HL-60/S4 (cell line): Measurements from ENCODE around the gene VWF.
"Not testable (repeated sequence)": the region's sequence is repeated elsewhere in the genome, so short reads cannot be mapped to it uniquely, and the experiment has no call there.

ENCODE experiments used
- in situ Hi-C: fragments of 300-500 bp; cut with MboI; formaldehyde crosslinking; loops from 2 replicates; pipeline ENCODE4 v1.14.3; 2022; ENCODE audit warnings: low sequenced_read_pairs

Gene VWF

DNA sequence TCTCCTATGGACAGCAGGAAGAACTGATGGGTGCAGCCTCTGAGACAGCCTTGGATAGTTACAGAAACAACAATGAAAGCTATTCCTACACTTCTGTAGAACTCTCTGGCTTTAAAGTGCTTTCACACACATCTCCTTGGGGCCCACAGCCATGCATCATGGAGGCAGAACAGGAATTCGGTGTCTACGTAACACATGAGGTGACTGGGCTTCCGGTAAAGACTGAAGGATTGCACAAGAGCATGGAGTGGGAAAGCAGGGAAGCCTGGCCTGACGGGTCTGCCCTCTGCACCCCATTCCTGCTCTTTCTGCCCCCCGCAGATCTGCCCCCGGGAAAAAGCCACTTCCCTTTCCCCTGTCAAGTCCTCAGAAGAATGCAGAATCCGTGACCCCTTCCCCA lies 82.6 kb downstream of the VWF start:
- in situ Hi-C loops: no loop called here

DNA sequence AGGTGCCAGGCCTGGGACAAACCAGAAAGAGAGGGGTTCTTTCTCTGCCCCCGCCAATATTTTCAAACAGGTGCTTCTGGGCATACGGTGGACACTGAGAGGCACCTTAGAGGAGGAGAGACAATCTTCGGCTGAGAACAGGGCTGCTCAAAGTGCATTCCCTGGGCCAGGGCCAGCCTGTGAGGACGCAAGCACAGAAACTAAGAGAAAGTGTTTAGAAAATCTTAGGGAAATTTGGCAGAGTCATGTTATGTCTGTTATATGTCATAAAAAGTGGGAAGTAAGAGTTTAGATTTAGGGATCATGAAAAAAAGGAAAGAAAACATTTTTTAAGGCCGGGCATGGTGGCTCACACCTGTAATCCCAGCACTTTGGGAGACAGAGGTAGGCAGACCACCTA lies 83.7 kb downstream of the VWF start:
- in situ Hi-C loops: no loop called here

DNA sequence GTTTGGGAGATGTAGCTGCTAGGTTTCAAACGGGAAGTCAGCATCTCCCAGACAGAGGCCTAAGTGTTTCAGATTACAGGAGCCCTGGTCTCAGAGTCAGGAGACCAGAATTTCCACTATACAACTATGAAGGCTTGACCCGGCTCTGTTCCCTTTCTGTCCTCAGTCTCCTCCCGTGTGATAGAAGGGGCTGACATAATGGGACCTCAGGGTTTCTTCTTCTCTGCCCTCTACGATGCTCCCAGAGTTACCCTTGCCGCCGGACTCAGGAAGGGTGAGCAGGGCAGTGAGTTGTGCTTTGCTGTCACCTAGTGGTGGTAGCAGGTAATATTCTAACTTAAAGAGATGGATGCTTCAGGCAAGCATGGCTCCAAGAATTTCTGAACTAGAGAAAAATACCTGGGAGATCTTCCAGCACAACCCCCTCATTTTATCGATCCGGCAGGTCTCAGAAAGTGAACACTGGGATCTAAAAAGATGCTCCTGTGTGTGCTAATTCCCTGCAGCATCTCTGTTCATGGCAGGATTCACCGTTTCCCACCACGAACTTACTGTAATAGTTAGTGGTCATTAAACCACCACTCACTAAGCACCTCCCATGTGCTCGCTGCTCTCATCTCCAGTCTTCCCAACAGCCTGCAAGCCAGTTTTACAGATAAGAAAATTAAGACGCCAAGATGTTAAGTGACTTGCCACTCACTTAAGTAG lies 84.4 kb downstream of the VWF start:
- in situ Hi-C loops: no loop called here

DNA sequence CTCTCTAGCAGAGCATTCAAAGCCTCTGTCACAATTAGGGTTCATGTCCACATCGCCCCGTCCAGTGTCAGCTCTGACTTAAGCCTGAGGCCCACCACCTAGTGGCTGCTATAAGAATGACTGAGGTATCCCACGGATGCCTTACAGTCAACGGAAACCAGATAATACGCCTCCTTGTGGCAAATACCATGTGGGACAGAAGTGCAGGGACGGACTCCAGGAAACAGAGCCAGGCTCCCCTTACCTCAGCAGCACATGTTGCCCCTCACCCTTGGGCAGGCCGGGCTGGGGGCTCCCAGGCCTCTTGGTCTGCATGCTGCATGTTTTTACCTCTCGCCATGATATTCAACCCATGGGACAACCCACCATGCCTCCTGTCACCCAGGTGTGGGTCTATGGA lies 86.3 kb downstream of the VWF start:
- in situ Hi-C loops: no loop called here

DNA sequence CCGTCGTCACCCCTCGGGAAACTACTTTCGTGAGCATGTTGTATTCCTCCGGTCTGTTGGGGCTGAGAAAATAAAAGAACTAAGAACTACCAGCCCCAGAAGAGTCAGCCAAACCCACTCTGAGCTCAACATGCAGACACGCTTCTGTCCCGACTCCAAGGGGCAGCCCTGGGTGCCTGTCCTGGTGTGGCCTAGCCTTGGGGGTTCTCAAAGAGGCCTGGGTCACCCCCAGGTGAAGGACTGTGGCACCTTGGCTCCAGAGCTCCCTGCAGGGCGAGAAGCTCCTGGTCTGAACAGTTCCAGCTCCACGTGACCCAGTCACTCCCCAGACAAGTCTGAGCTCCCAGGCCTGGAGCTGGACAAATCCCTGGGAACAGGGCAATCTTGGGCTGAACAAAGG lies 87.0 kb downstream of the VWF start:
- in situ Hi-C loops: no loop called here

DNA sequence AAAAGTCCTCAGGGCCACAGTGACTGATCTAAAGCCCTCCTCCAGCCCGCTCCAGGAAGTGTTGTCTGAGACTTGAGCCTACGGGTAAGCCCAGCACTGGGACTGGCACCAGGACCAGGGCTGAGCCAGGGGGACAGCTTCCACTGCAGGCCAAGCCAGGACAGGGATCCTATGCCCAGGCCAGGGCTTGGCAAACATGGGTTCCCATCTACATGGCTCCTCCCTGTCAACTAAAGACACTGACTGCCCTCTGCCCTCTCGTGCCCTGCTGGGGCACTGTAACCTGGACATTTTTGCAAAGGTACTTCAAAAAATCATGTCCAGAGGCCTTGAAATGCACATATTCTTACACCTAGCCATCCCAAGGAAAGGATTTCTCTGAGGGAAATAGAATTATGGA lies 88.0 kb downstream of the VWF start:
- in situ Hi-C loops: no loop called here

DNA sequence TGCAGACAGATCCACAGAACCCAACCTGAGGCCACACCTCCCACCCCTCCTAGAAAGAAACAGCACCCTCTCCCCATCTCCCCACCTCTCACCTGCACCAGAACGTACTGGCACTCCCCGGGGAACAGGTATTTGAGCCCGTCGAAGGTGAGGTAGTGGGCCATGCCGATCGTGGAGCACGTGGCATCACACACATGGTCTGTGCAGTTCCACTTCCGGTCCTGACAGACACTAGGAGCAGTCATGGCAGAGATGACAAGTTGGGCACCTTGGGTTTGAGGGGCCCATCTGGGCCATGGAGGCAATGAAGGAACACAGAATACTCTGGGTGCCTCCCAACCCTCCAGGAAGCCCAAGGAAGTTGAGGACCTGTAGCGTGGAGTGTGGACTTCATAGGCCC lies 89.9 kb downstream of the VWF start:
- in situ Hi-C loops: no loop called here

DNA sequence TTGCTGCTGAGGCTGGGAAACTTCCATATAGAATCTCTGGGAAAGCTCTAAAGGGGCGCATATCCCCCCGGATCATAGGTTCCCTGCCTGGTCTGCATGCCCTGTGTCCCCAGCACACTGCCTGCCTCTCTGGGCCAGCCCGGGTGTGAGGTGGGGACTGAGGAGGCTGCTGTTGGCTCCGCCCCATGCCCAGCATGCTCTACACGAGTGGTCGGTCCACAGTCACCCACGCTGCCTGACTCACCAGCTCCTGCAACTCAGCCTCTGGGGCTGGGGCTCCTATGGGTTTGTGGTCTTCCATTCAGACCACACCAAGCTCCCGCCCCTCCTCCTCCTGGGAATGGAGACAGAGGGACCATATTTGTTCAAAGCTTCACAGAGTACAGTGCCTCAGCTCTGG lies 90.9 kb downstream of the VWF start:
- in situ Hi-C loops: no loop called here

DNA sequence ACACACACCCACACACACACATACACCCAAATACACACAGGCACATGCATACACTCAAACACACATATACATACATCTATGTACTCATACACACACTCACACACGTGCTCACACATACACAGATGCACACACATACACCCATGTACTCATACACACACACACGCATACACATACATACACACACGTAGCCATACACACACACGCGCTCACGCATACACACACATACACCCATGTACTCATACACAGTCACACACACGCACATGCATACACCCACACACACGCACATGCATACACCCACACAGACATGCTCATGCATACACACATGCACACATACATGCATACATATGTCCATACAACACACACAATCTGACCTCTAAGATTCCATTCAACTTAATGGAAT lies 91.7 kb downstream of the VWF start:
- in situ Hi-C loops: no loop called here

DNA sequence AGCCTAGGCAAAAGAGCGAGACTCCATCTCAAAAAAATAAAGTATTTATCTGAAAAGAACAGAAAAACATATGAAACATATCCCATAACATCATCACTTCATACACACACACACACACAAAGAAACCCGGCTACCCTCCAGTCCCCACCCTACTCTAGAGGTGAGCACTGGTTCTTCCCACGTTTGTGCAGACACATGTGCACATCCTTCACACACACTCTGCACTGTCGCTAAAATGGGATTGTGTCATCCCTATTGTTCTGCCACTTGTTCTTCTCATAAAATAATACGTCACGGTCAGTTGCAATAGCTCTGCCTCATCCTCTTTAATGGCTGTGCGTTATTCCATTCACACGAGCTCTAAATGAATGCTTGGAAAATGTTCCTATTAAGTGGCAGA lies 93.5 kb downstream of the VWF start:
- in situ Hi-C loops: no loop called here

DNA sequence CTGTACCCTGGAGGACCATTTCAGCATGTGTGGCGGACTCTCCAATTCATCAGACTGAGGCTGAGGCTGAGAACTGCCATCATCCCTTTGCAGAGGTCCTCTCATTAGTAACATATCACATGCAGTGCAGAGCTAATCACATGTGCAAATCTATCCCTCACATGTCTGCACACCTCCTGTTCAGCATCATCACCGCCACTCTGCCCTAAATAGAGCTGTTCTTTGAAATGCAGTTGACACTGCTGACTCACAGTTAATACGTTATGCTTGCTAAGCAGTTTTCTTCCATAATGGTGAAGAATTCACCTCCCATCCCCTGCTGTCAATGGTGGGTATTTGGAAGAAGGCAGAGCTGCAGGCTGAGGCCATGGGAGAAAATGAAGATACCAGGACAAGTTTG lies 94.4 kb downstream of the VWF start:
- in situ Hi-C loops: no loop called here

DNA sequence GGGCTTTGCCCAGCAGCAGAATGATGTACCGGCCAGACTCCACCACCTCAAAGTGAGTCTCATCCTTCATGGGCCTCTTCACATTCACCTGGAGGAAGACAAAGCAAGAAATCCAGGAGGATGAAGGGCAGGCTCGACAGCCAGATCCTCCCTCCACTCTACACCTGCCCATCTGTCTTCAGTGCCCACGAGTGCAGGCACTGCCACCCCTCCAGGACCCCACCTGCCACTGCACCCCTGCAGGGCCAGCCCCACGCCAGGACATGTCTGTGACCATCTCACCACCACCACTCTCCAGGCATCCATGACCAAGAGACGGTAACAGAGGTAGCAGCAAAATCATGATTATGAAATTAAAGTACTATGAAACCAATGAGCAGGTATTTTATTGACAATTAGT lies 95.1 kb downstream of the VWF start:
- in situ Hi-C loops: no loop called here

DNA sequence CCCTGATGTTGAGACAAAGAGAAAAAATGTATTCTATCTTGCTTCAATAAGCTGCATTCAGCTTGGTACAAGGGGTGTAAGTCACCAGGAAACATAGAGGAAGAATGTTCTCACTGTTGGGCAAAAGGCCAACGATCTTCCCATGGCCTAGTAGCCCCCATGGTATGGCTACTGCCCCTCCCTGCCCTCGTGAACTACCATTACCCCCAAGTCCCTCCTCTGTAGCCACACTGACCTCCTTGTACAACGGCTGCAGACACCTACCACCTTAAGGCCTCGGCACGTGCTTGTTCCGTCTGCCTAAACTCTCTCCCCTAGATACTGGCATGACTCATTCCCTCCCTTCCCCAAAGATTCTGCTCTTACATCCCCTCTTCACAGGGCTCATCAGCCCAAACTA lies 97.5 kb downstream of the VWF start:
- in situ Hi-C loops: no loop called here

DNA sequence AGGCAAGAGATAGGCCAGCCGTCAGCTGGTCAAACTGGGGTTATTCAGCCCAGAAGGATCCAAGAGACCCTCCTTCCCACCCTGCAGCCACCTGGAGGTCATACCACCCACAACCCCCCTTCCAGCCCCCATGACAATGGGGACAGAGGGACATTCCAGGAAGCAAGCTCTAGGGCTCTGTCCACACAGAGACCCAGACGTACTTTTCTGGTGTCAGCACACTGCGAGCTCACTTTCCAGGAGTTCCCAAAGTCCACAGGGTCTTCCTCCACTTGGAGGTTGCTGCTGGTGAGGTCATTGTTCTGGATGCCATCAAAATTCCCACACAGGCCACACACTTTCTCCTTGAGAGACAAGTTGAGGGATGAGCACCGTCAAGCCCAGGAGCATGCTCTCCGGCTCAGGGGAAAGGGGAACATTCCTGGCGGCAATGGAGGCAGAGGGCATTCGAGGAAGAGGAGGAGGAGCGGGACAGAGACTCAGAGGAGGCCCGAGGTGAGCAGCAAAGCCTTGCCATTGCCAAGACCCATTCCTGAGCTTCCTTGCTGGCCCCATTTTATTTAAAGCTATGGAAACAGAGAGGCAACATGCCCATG lies 98.7 kb downstream of the VWF start:
- in situ Hi-C loops: not testable (repeated sequence)

DNA sequence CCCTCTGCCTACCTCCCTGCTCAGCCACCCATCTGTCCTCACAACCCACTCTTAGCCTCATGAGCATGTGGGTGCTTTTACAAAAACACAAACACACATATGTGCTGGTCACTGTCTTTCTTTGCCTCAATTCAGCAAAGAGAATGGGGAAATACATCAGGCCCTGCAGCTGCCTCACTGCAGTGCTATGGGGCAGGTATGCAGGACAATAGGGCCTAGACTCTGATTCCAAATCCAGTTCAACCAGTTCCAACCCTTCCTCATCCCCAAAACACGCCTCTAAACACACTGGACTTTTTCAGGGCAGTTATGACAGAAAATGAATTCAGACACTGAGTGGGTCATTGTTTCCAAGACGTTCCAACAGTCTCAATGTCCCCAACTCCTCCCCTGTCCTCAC lies 100.4 kb downstream of the VWF start:
- in situ Hi-C loops: not testable (repeated sequence)

DNA sequence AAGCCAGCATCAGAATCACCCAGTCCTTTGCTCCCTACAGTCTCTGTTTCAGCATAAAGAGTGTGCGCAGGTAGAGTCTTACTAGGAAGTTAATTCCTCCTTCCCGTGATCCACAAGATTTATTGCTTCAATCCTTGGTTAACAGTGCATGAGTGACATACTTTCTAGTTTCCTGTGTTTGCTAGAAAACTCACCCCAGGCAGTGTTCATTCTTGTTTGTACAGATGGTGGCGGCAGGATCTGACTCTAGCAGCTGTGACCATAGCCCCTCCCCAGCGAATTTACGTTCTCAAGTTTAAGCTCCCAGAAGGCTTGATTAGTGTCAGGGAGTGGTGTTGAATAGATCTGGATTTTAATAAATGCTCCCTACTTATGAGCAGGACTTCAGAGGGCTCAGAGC lies 103.5 kb downstream of the VWF start:
- in situ Hi-C loops: no loop called here

DNA sequence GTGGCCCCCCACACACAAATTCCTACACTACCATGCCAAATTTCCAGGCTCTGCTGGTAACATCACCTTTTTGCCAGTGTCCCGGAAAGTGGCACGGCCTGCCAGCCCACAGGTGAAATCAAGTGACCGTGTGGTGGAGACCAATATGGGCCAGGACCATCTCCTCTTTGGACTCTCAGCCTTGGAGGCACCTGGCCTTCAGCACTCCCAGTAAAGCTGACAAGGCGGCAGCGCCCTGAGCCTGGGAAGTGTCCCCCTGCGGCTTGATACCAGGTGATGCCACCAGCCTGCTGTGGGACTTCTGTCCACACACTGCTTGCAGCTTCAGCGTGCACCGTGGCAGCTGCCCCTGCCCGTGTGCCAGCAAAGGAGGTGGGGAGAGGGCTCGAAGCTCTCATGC lies 104.0 kb downstream of the VWF start:
- in situ Hi-C loops: not testable (repeated sequence)

DNA sequence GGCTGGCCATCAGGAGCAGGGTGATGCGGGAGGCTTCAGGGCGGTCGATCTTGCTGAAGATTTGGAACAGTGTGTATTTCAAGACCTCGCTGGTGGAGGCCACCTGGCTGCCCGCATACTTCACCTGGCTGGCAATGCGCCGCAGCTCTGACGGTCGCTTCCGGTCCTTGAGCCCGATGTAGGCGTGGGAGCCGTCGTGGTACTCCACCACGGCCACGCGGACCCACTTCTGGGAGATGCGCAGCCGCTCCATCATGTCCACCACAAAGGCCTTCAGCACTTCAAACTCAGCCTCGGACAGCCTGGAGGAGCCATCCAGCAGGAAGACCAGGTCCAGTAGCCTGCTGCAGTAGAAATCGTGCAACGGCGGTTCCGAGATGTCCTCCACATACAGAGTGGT lies 105.2 kb downstream of the VWF start:
- in situ Hi-C loops: not testable (repeated sequence)

DNA sequence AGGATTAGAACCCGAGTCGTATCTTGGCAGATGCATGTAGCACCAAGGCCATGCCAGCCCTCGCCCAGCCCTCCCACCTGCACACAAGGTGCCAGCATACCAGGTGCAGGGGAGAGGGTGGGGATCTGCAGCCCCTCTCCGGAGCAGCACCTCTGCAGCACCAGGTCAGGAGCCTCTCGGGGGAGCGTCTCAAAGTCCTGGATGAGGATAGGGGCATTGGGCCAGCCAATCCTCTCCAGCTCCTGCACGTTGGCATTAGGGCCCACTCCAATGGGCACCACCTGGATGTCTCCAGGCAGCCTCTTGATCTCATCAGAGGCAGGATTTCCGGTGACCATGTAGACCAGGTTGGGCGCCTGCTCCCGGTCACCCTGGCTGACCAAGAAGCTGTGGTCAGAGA lies 106.2 kb downstream of the VWF start:
- in situ Hi-C loops: no loop called here

DNA sequence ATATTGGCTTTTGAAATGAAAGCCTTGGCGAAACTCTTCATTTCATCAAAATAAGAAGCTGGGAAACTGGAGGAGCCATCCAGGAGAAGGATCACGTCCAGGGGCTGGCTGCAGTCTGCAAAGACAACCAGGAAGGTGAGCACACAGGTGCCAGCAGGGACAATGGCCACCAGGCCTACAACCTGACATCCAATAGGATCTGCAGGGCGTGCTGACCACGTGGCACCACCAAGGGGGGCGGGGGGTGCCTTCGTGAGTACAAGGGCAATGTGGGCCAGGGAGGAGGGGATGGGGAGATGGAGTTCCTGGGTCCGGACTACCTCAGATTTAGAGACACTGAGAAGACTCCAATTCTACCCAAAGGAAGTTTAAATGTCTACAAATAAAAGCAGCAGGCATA lies 107.7 kb downstream of the VWF start:
- in situ Hi-C loops: no loop called here

DNA sequence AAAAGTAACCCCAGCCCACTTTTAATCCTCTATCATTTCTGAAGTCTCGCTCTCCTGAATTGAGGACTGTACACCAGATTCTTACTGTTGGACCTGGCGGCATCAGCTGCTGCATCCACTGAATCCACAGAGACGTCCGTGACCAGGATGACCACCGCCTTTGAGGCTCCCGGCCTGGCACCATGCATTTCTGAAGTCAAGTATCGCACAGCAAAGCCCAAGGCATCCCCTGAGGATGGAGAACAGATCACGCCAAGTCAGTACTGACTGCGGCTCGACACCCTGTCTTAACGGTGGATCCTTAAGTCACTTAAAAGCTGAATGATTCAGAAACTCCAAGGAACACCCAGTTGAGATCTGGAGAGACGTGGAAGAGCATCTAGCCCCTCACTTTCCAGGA lies 108.5 kb downstream of the VWF start:
- in situ Hi-C loops: not testable (repeated sequence)

DNA sequence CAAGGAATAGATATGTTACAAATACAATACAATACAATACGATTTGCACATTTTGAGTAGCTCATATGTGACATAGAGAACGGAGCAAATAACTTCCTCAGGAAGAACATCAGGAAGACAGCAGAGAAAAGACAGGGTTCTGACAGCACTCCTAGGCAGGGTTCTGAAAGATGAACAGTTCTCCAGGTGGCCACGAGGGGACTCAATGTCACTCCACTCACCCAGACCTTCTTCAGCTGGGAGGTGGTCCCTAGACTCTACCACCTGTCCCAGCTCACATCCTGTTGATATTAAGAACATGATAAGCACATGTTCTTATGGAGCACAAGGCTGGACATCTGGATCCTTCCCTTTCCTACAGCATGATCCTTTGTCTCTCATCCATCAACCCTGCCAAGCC lies 109.2 kb downstream of the VWF start:
- in situ Hi-C loops: not testable (repeated sequence)
